ENCODE results near the gene TENM4. TPM values are rescaled to one million over a fixed set of nuclear protein-coding genes. Genes with fewer than 3 reads are reported as not detected.

TENM4 gene
- polyA plus RNA-seq, 1 of the 3 experiments (the other 2 are of a cell fraction) = 16.7 TPM

DNA sequence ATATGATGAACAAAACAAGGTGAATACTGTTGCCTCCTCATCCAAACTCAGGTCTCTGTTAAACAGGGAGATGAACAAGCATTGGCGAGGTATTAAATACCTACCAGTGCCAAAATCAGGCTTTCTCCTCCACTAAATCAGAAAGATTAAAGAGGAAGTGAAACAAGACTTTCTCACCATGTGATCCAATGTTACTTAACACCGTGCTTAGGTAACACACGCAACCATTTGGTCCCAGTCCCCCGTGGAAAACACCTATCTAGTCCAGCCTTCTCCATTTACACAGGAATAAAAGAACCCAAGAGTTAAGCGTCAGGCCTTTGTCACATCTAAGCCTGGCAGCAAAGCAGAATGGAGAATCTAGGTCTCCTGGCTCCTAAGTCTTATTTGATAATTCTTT, 34.5 kb downstream of the TENM4 start:
- H3K36me3 ChIP-seq (replicated peaks in 1 of 2; ENCODE audit: control insufficient read depth in 1 of 2, insufficient read depth in 2 of 2, low read length in 1 of 2) = no peaks in the 10 kb centered on the region
- DNase-seq = no peak
- H3K4me3 ChIP-seq (ENCODE audit: low read depth in 2 of 2, low read length in 1 of 2) = no peak overlapping the region
- H3K9me3 ChIP-seq = no peaks in the 10 kb centered on the region
- H3K4me1 ChIP-seq (ENCODE audit: control insufficient read depth in 1 of 2, insufficient read depth in 2 of 2, low read depth in 1 of 2, low read length in 1 of 2) = peaks cover 0 to 2% of the 10 kb centered on the region in 2 experiments; a peak in 2 of 4 replicates
- H3K9me2 ChIP-seq = no peaks in the 10 kb centered on the region
- CTCF ChIA-PET = no interaction called here
- POLR2A ChIA-PET = no interaction called here
- no peaks in the 10 kb centered on the region for H4K20me1 ChIP-seq (ENCODE audit: insufficient read depth)
- H3F3A ChIP-seq (replicated peaks; ENCODE audit: insufficient read depth) = no peaks in the 10 kb centered on the region
- H3K79me2 ChIP-seq (ENCODE audit: insufficient read depth) = peaks cover 63% of the 10 kb centered on the region
- no peak overlapping the region for H3K27ac ChIP-seq (ENCODE audit: low read depth in 2 of 2, low read length in 1 of 2)
- no peak overlapping the region for H3K9ac ChIP-seq
- no peak overlapping the region for H3K4me2 ChIP-seq
- H2AFZ ChIP-seq (ENCODE audit: low read depth) = no peak overlapping the region
- H3K27me3 ChIP-seq (ENCODE audit: insufficient read depth) = no peaks in the 10 kb centered on the region
- 92% methylated on average over 5 of the region's 5 CpGs for whole genome bisulfite sequencing (ENCODE audit: low lambda C conversion rate)
- TF ChIP-seq RCOR1 (IDR thresholded peaks at IDR 0.05; ENCODE audit: low read length) (no peak), USF1 (IDR thresholded peaks at IDR 0.05; ENCODE audit: borderline replicate concordance, low read depth) (no peak), MXI1 (IDR thresholded peaks at IDR 0.05; ENCODE audit: low read depth, low read length) (no peak), ELF1 (IDR thresholded peaks at IDR 0.05) (no peak), GABPA (IDR thresholded peaks at IDR 0.05; ENCODE audit: low read depth) (no peak), TAF1 (IDR thresholded peaks at IDR 0.05; ENCODE audit: borderline replicate concordance, low read depth, low read length) (no peak), GATA2 (CRISPR knock-in tag; IDR thresholded peaks at IDR 0.05) (no peak), TEAD4 (IDR thresholded peaks at IDR 0.05; ENCODE audit: borderline replicate concordance, insufficient read depth) (no peak), CHD2 (IDR thresholded peaks at IDR 0.05; ENCODE audit: low read length, partially characterized antibody) (no peak), FOSL2 (IDR thresholded peaks at IDR 0.05; ENCODE audit: borderline replicate concordance, low read depth) (no peak), CTCF (IDR thresholded peaks at IDR 0.05) (no peak), ZBTB33 (IDR thresholded peaks at IDR 0.05; ENCODE audit: borderline replicate concordance, low read depth) (no peak)
- TF ChIP-seq, protein P1, sequence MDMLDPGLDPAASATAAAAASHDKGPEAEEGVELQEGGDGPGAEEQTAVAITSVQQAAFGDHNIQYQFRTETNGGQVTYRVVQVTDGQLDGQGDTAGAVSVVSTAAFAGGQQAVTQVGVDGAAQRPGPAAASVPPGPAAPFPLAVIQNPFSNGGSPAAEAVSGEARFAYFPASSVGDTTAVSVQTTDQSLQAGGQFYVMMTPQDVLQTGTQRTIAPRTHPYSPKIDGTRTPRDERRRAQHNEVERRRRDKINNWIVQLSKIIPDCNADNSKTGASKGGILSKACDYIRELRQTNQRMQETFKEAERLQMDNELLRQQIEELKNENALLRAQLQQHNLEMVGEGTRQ (IDR thresholded peaks at IDR 0.05; ENCODE audit: borderline replicate concordance, low read depth, low read length) = no peak

Measured in SK-N-SH (cell line).